Measurements from ENCODE around the gene PRRC2B.
"Not testable (repeated sequence)": the region's sequence is repeated elsewhere in the genome, so short reads cannot be mapped to it uniquely, and the experiment has no call there.

PRRC2B gene

GRCh38 chr9:131502781-131503625, 109.1 kb downstream of the PRRC2B start, which contains the start of gene POMT1:
Gene POMT1, plus strand, starts transcription at chr9:131502918. Its CDS starts 1,301 bp downstream, at chr9:131504219.
- TF ChIP-seq, protein P1, sequence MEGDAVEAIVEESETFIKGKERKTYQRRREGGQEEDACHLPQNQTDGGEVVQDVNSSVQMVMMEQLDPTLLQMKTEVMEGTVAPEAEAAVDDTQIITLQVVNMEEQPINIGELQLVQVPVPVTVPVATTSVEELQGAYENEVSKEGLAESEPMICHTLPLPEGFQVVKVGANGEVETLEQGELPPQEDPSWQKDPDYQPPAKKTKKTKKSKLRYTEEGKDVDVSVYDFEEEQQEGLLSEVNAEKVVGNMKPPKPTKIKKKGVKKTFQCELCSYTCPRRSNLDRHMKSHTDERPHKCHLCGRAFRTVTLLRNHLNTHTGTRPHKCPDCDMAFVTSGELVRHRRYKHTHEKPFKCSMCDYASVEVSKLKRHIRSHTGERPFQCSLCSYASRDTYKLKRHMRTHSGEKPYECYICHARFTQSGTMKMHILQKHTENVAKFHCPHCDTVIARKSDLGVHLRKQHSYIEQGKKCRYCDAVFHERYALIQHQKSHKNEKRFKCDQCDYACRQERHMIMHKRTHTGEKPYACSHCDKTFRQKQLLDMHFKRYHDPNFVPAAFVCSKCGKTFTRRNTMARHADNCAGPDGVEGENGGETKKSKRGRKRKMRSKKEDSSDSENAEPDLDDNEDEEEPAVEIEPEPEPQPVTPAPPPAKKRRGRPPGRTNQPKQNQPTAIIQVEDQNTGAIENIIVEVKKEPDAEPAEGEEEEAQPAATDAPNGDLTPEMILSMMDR (conservative IDR thresholded peaks at IDR 0.05; ENCODE audit: low read length) = no peak
- peak; percentile 74 for DNase-seq (ENCODE audit: low read depth)
- H3K4me3 ChIP-seq (ENCODE audit: low read length) = peak within 1 kb of the TSS; percentile 85

- TF ChIP-seq, protein P1 (conservative IDR thresholded peaks at IDR 0.05; ENCODE audit: low read length) = 0 out of 2 replicates have a peak, but pooled peaks have one; percentile 7
- DNase-seq (ENCODE audit: low read depth) = peak; percentile 35
- peak overlapping the region; percentile 85 for H3K4me3 ChIP-seq (ENCODE audit: low read length)
These were observed 110.0 kb downstream of the PRRC2B start for GRCh38 chr9:131503626-131504465.

DNA sequence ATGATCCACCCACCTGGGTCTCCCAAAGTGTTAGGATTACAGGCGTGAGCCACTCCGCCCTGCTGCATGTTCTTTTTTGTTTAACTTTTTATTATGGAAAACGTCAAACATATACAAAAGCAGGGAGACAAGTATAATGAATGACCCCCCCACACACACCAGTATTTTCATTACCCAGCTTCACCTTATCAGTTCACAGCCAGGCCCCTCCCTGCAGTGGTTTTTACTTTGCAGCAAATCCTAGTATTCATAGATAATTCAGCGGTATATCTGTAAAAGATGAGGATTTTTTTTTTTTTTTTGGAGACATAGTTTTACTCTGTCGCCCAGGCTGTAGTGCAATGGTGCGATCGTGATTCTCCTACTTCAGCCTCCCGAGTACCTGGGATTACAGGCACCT, 111.1 kb downstream of the PRRC2B start:
- no peak overlapping the region for H3K4me3 ChIP-seq (ENCODE audit: low read length)
- TF ChIP-seq, protein P1 (conservative IDR thresholded peaks at IDR 0.05; ENCODE audit: low read length) = no peak
- DNase-seq (ENCODE audit: low read depth) = no peak

DNA sequence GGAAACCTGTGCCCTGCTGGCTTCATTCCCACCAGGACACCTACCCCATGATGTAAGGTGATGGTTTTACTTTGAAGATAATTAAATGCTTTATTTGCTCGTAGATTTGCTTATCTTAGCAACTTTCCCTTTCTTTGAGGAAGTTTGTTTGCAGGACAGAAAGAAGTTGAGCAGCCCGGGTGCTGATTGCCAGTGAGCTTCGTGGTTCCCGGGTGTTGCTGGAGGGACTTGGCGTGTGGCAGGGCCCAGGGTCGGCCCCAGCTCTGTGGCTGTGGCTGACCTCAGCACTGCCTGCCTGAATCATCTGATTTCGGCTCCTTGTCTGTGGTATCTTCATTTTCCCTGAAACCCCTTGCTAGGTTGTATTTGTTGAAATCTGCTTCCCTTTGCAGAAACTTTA, 117.5 kb downstream of the PRRC2B start:
- no peak for DNase-seq (ENCODE audit: low read depth)
- H3K4me3 ChIP-seq (ENCODE audit: low read length) = no peak overlapping the region
- TF ChIP-seq, protein P1 (conservative IDR thresholded peaks at IDR 0.05; ENCODE audit: low read length) = no peak

GRCh38 chr9:131511880-131512279, 118.0 kb downstream of the PRRC2B start:
- no peak for DNase-seq (ENCODE audit: low read depth)
- H3K4me3 ChIP-seq (ENCODE audit: low read length) = no peak overlapping the region
- TF ChIP-seq, protein P1 (conservative IDR thresholded peaks at IDR 0.05; ENCODE audit: low read length) = no peak

- TF ChIP-seq, protein P1 (conservative IDR thresholded peaks at IDR 0.05; ENCODE audit: low read length) = no peak
- no peak for DNase-seq (ENCODE audit: low read depth)
- H3K4me3 ChIP-seq (ENCODE audit: low read length) = no peak overlapping the region
These were observed 119.3 kb downstream of the PRRC2B start for GRCh38 chr9:131513177-131513576.

DNA sequence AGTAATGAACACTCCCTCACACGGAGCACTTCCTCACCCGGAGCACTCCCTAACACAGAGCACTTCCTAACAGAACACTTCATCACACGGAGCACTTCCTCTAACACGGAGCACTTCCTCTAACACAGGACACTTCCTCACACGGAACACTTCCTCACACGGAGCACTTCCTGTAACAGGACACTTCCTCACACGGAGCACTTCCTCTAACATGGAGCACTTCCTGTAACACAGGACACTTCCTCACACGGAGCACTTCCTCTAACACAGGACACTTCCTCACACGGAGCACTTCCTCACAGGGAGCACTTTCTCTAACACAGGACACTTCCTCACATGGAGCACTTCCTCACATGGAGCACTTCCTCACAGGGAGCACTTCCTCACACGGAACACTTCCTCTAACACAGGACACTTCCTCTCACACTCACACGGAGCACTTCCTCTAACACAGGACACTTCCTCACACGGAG, 121.7 kb downstream of the PRRC2B start:
- H3K4me3 ChIP-seq (ENCODE audit: low read length); DNase-seq (ENCODE audit: low read depth): not testable (repeated sequence)

Measured in AG10803 (cell line).